Immature natural killer cell (primary cell): ENCODE data around the gene DBNDD1. TPM values are rescaled to one million over a fixed set of nuclear protein-coding genes. Genes with fewer than 3 reads are reported as not detected.

Source experiments
- polyA plus RNA-seq, 3 donors: library from polyadenylated mRNA; unstranded; fragments of 300-500 nt; fragmentation: Illumina TruSeq; gene quantifications; one replicate each; pipeline ENCODE4 v1.2.3, GENCODE V29; 2021

The DBNDD1 gene
- polyA plus RNA-seq, 3 donors from 2014 or later: not detected

Other genes with a start within 250 kb of the DBNDD1 start
- 10 to 100 TPM in 2 of 3 donors, 1 to 10 TPM in 1; 8.7 to 21.6 (median 10.9) TPM for gene FANCA, start 202.8 kb downstream of the DBNDD1 start, polyA plus RNA-seq
- gene SPIRE2, start 191.0 kb downstream of the DBNDD1 start, polyA plus RNA-seq: 1 to 10 TPM; 1.0 to 1.3 (median 1.3) TPM
- gene TCF25, start 145.9 kb downstream of the DBNDD1 start, polyA plus RNA-seq: 100 to 1,000 TPM in 2 of 3 donors, 10 to 100 TPM in 1; 98.1 to 249 (median 131) TPM
- 1 to 10 TPM in 1 of 3 donors, under 1 TPM in 1, not detected in 1; 0.34 to 1.1 TPM for gene MC1R, start 100.6 kb downstream of the DBNDD1 start, polyA plus RNA-seq
- not detected for gene TUBB3, start 96.1 kb downstream of the DBNDD1 start, polyA plus RNA-seq
- 10 to 100 TPM; 29.6 to 45.7 (median 31.6) TPM for gene DEF8, start 70.7 kb downstream of the DBNDD1 start, polyA plus RNA-seq
- gene PRDM7, start 57.9 kb upstream of the DBNDD1 start, polyA plus RNA-seq: not detected